GM18868 (cell line): ENCODE data around the gene FOXP1.
A peak's percentile ranks its signal among the peaks of the same experiment; 100 is the strongest.

Experiments
- ATAC-seq: cut with Tn5 transposase; IDR thresholded peaks from one replicate; pipeline ENCODE4 v1.9.1; 2021; ENCODE audit warnings: mild to moderate bottlenecking, moderate library complexity; ENCODE audit not compliant: unreplicated experiment

The FOXP1 gene

GRCh38 chr3:71095511-71096291, 487.8 kb downstream of the FOXP1 start:
- ATAC-seq = no peak

- ATAC-seq = no peak
These were observed 488.8 kb downstream of the FOXP1 start for GRCh38 chr3:71094658-71095209.

GRCh38 chr3:71092665-71093064, 490.9 kb downstream of the FOXP1 start:
- ATAC-seq = no peak

GRCh38 chr3:71090207-71090606, 493.3 kb downstream of the FOXP1 start:
- ATAC-seq = no peak

- no peak for ATAC-seq
These were observed 494.2 kb downstream of the FOXP1 start for GRCh38 chr3:71089271-71089847.

- no peak for ATAC-seq
These were observed 494.8 kb downstream of the FOXP1 start for GRCh38 chr3:71088742-71089141.

- ATAC-seq = no peak
These were observed 495.4 kb downstream of the FOXP1 start for GRCh38 chr3:71088019-71088708.

GRCh38 chr3:71087143-71088018, 496.1 kb downstream of the FOXP1 start:
- peak; percentile 90 for ATAC-seq

GRCh38 chr3:71086777-71087142, 496.8 kb downstream of the FOXP1 start:
- no peak for ATAC-seq

GRCh38 chr3:71083726-71084131, 499.8 kb downstream of the FOXP1 start:
- ATAC-seq = peak; percentile 27

- no peak for ATAC-seq
These were observed 500.7 kb downstream of the FOXP1 start for GRCh38 chr3:71082833-71083232.

GRCh38 chr3:71080517-71081083, 502.9 kb downstream of the FOXP1 start:
- ATAC-seq = no peak

GRCh38 chr3:71078723-71079525, 504.6 kb downstream of the FOXP1 start:
- ATAC-seq = no peak

- ATAC-seq = no peak
These were observed 505.3 kb downstream of the FOXP1 start for GRCh38 chr3:71078199-71078598.

- ATAC-seq = no peak
These were observed 506.5 kb downstream of the FOXP1 start for GRCh38 chr3:71077070-71077469.

GRCh38 chr3:71076361-71077002, 507.0 kb downstream of the FOXP1 start:
- no peak for ATAC-seq

GRCh38 chr3:71075494-71075893, 508.0 kb downstream of the FOXP1 start:
- no peak for ATAC-seq

- no peak for ATAC-seq
These were observed 509.1 kb downstream of the FOXP1 start for GRCh38 chr3:71074423-71074822.

GRCh38 chr3:71072986-71073385, 510.5 kb downstream of the FOXP1 start:
- no peak for ATAC-seq
